ENCODE measurements around the gene KREMEN2.

DNA sequence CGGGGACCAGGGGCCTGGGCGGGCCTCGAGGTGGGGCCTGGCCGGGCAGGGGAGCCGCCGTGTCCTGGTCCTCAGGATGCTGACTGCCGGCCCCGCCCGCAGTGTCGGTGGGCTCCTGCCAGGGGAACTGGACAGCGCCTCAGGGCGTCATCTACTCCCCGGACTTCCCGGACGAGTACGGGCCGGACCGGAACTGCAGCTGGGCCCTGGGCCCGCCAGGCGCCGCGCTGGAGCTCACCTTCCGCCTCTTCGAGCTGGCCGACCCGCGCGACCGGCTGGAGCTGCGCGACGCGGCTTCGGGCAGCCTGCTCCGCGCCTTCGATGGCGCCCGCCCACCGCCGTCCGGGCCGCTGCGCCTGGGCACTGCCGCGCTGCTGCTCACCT lies 2.7 kb downstream of the KREMEN2 start:
- TF ChIP-seq POLR2A (IDR thresholded peaks at IDR 0.05): no peak
- TF ChIP-seq, protein P1, sequence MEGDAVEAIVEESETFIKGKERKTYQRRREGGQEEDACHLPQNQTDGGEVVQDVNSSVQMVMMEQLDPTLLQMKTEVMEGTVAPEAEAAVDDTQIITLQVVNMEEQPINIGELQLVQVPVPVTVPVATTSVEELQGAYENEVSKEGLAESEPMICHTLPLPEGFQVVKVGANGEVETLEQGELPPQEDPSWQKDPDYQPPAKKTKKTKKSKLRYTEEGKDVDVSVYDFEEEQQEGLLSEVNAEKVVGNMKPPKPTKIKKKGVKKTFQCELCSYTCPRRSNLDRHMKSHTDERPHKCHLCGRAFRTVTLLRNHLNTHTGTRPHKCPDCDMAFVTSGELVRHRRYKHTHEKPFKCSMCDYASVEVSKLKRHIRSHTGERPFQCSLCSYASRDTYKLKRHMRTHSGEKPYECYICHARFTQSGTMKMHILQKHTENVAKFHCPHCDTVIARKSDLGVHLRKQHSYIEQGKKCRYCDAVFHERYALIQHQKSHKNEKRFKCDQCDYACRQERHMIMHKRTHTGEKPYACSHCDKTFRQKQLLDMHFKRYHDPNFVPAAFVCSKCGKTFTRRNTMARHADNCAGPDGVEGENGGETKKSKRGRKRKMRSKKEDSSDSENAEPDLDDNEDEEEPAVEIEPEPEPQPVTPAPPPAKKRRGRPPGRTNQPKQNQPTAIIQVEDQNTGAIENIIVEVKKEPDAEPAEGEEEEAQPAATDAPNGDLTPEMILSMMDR (IDR thresholded peaks at IDR 0.05): no peak

Measured in adrenal gland (tissue), 5 donors.